NCI-H69 (cell line): ENCODE measurements around the gene SPAG9.

Experiments
- DNase-seq: peaks from one replicate; lab custom pipeline; 2025; lab: John Stamatoyannopoulos, UW

SPAG9 gene

DNA sequence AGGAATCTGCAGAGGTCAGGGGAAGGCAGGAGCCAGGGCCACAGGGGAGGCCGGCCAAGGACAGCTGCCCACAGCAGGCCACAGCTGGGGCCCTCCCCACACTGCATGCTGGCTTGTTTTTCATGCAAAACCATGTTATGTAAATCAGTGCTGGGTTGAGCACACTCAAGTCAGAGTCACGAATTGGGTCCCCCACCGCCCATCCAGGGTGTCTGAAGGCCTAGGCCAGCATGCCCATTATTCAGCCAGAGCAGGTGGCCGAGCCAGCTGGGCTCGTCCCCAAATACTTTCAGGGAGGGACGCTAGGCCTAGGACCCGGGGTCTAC is 203.3 kb downstream of the SPAG9 start:
- DNase-seq: no peak

DNA sequence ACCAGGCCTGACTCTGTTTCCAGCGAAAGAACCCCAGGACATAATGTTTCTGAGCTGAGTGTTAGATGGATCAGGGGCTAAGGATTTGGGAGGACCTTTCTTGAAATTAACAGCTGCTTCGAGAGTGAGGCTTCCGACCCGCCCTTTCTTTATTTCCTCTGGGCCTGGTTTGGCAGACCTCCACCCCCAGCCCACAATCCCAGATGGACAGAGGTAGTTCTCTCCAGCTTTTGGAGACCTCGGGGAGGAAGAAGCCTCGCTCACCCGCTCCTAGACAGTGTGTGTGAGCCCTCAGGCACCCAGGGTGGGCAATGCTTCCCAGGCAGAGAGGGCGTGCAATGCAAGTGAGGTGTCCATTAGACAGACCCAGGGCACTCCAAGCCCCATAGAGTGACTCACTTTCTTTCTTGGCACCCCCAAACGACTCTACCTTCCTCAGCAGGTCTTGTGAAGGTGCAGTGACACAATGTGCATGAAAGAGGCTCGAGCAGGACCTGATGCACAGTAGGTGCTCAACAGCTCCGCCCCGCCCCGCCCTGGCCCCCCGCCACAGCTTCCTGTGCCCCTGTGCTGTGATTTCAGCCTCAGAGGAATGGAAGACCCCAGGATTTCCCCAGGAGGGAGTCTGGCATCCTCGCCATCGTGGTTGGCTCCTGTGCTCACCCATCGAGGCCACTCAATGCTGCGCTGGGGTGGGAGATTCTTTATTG is 203.8 kb downstream of the SPAG9 start:
- no peak for DNase-seq

DNA sequence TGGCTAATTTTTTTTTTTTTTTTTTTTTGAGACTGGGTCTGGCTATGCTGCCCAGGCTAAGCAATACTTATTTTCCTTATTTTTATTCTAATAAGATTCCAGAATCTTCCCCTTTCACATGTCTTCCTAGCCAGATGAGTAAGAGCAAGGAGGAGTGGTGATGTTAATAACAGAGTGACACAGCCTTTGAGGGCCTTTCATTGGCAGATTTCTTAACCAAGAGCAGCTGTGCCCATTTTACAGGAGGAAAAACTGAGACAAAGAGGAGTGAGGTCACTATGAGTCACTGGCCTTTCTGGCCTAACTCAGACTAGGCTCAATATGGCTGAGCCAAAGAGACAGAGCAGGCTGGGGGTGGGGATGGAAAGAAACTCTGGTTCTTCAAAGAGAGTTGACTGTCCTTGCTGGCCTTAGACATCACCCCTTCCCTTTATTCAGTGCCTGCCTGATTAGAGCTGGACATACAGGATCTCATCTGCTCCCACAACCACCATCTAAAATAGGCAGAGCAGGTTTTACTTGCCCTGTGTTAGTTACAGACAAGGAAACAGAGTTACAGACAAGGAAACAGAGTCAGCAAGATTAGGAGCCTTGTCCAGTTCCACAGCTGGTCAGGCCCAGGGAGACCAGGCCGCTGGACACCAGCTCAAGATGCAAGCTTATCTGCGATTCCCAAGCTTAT is 204.5 kb downstream of the SPAG9 start:
- DNase-seq: no peak

DNA sequence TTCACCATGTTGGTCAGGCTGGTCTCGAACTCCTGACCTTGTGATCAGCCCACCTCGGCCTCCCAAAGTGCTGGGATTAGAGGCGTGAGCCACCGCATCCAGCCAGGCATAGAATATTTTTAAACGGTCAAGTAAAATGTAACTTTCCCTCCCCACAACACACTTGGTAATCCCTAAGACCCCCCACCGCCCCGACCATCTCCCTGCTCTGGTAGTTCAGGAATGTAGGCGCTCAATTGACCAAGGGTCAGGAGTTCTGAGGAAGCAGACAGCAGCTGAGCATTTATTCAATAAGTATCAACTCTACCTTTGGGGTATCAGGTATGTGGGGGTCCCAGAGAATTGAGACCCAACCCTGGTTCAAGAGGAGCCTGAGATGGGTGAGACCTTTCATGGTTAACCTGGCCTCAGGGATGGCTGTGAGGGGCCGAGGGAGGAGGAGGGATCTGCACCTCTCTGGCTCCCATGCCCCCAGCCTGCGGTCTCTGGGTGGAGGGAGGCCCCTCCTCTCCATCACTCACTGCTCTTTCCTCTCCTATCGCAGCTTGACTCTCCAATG is 206.1 kb downstream of the SPAG9 start:
- DNase-seq: no peak

DNA sequence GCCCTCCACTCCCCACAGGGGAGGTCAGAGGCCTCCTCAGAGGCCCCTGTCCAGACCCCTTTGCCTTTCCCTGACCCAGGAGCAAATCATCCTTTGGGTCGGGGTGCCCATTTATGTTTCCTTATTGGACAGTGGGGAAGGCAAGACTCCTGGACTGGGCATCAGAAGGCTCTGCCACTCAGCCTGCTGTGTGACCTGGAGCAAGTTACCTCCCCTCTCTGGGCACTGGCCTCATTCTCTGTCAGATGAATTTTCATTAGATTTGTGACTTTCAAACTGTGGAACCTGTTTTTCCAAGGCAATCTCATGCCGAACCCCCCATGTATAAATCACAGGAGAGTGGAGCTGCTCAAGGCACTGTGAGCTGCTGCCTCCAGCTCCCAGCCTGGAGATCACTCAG is 207.5 kb downstream of the SPAG9 start:
- no peak for DNase-seq
